Right lobe of liver (tissue), 4 donors: ENCODE measurements around the gene ANKRD65.

ENCODE experiments used
- POLR2A ChIP-seq: fragments of 450-650 bp; IDR thresholded peaks from one replicate; pipeline ENCODE4 v1.6.1; 2017; ENCODE audit warnings: antibody characterized with exemption, mild to moderate bottlenecking
- TF ChIP-seq, protein P1 (sequence below), 4 donors: fragments of 200-600 bp in 3 of 4; fragments of 450-650 bp in 1 of 4; IDR thresholded peaks; one replicate each; pipeline versions ENCODE4 v1.5.1 to v1.8.0; 2016 to 2022; ENCODE audit warnings: antibody characterized with exemption in 4 of 4, mild to moderate bottlenecking in 2 of 4
- donor health status: DM: no; HTN: no; CAD: no.
- donor health status: DM: no; HTN: no; CAD: no.
- donor health status: DM: no; HTN: yes; CAD: no.

DNA sequence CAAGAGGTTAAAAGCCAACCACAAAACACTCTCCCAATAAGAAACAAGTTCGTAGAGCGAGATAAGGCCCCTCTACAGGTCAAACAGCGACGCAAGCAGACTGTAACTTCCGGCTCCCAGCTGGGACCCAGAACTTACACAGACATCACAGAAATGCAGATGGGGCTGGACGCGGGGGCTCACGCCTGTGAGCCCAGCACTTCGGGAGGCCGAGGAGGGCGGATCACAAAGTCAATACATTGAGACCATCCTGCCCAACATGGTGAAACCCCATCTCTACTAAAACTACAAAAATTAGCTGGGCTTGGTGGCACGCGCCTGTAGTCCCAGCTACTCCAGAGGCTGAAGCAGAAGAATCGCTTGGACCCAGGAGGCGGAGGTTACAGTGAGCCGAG, 33.0 kb downstream of the ANKRD65 start:
- TF ChIP-seq, protein P1, sequence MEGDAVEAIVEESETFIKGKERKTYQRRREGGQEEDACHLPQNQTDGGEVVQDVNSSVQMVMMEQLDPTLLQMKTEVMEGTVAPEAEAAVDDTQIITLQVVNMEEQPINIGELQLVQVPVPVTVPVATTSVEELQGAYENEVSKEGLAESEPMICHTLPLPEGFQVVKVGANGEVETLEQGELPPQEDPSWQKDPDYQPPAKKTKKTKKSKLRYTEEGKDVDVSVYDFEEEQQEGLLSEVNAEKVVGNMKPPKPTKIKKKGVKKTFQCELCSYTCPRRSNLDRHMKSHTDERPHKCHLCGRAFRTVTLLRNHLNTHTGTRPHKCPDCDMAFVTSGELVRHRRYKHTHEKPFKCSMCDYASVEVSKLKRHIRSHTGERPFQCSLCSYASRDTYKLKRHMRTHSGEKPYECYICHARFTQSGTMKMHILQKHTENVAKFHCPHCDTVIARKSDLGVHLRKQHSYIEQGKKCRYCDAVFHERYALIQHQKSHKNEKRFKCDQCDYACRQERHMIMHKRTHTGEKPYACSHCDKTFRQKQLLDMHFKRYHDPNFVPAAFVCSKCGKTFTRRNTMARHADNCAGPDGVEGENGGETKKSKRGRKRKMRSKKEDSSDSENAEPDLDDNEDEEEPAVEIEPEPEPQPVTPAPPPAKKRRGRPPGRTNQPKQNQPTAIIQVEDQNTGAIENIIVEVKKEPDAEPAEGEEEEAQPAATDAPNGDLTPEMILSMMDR (IDR thresholded peaks at IDR 0.05), result no peak
- no peak for TF ChIP-seq POLR2A
